Measurements from ENCODE around the gene NTRK3.

The NTRK3 gene

DNA sequence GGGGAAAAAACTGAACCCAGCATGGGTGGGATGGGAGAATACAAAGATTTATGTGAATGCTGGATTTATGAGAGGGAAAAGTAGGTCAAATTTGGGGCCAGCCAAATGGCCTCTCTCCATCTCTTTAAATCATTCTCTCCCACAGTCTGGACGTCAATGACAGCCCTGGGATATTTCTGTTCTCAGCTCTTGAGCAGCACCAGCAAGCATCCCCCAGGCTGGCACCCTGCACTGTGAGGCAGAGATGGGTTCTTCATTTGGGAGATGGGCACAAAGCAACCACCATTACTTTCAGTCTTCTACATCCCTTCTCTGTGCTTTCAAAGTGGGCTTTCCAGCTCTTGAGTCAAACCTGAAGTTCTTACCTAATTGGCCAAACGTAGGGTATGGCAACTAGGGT lies 321.0 kb downstream of the NTRK3 start:
- no peak for DNase-seq

DNA sequence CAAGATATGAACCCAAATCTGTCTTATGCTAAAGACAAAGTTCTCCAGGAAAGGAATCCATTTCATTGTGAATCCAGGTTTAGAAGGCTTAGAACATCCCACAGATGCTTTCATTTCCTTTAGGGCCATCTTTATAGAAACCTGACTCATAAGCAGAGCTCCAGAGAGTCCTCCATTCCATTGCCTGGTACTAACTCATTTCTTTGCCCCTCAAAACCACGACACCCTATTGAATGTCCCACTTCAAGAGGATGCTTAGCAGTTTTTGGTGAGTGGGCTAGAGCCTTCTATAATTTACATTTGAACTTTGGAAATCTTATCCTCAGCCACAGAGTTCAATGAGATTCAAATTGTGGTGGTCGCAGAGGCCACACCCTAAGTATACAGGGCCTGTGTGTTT lies 325.0 kb downstream of the NTRK3 start:
- DNase-seq, result no peak

DNA sequence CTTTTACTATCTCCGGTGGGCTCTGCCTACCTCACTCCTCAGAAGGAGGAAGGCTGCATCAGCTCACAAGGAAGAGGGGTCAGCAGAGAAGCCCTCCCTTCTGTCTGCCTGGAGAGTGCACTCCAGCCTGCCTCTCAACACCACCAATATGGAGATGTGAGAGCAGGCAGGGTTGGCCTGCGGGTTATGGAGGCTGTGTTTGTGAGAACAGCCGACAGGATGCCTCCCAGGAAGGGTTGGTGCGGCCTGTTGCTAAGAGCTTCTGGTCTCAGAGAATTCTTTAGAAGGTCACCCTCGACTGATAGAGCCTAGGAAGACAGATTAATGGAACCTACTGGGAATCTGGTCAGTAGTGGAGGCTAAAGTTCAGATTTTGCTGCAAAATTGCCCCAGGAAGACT lies 326.1 kb downstream of the NTRK3 start:
- no peak for DNase-seq

DNA sequence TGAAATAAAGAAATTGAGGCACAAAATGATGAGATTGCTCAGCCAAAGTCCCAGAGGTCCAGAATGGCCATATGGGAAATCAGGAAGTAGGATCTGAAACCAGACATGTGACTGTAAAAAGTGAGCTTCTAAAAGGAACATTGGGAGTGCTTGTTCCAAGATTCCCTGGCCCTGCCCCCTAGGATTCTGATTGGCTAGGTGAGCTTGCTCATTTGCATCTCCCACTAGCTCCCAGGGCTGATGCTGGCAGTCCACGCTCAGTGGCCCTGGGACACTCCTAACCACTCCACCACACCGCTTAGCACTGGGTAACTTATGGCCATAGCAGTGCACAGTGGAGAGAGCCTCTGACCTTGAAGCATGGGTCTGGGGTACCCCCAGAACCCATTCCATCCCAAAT lies 326.7 kb downstream of the NTRK3 start:
- no peak for DNase-seq

DNA sequence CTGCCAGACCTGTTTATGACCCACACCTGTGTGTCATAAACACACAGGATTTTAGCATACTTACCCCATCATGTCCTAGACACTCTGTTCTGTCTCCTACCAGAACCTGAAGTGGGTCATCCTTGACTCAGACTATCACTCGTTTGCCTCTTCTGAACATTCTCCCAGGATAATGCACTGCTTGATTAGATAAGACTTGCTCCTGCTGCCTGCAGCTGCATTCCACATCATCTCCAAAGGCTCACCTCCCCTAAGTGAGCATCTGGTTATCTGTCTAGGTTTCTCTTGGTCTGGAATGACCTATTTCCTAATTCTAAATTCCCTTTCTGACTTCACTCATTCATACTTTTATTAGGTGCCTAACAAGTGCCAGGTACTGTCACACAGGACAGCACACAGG lies 332.1 kb downstream of the NTRK3 start:
- DNase-seq, result no peak

DNA sequence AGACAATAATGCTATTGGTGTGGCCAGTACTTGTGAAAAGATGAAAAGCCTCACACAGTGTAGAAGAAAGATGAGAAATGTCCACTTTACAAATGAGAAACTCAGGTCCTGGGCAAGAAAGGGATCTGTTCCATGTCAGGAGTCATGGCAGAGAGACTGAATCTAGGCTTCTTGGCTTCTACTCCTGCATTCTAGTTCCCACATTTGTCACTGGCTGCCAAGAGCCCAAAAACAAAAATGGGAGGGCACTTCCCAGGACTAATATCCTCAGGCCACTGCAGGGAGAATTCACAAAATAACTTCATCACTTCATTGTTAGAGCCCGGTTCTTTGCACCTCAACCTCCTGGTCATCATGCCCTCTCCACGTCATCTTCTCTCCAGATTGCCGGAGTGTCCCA lies 337.5 kb downstream of the NTRK3 start:
- no peak for DNase-seq

DNA sequence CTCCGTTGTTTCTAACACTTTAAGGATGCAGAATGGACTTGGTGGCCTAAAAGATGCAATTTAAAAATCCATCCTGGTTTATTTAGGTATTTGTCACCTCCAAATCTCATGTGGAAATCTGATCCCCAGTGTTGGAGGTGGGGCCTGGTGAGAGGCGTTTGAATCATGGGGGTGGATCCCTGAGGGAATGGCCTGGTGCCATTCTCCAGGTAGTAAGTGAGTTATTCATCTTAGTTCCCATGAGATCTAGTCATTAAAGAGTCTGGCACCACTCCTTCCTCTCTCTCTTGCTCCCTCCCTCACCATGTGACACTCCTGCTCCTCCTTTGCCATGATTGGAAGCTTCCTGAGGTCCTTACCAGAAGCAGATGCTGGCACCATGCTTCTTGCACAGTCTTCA lies 339.1 kb downstream of the NTRK3 start:
- DNase-seq, result no peak

DNA sequence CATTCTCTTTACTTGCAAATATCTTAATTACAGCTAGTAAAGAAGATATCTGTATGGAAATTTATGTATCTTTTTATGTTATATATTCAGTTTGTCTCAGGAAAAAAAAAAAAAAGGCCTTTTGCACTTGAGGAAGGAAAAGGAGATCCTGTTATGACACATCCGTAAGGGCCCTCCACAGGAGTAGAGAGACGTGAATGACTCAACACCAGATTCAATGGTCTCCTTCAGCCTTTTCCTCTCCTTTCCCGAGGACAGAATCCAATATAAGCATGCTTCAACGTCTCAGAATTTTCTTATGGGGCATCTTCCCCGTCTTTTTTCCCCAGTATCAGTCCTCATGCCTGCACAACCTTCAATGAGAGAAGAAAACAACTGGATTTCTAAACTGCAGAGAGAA lies 340.3 kb downstream of the NTRK3 start:
- DNase-seq, result no peak

DNA sequence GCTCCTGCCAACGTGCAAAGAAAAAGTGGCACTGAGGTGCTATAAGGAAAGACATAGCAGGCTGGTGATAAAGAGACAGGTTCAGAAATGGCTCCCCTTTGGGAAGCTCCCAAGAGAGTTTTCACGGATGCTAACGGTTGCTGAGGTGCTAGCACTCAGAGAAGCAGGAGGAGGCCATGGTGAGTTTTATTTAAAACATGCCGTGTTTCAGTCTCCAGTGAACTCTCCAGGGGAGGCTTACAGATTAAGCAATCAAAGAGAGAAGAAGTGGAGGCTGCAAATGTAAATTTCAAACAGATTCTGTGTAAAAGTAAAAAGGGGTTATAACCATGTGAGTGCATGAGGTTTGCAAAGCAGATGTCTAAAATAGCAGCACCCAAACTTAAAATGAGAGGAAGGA lies 346.2 kb downstream of the NTRK3 start:
- no peak for DNase-seq

DNA sequence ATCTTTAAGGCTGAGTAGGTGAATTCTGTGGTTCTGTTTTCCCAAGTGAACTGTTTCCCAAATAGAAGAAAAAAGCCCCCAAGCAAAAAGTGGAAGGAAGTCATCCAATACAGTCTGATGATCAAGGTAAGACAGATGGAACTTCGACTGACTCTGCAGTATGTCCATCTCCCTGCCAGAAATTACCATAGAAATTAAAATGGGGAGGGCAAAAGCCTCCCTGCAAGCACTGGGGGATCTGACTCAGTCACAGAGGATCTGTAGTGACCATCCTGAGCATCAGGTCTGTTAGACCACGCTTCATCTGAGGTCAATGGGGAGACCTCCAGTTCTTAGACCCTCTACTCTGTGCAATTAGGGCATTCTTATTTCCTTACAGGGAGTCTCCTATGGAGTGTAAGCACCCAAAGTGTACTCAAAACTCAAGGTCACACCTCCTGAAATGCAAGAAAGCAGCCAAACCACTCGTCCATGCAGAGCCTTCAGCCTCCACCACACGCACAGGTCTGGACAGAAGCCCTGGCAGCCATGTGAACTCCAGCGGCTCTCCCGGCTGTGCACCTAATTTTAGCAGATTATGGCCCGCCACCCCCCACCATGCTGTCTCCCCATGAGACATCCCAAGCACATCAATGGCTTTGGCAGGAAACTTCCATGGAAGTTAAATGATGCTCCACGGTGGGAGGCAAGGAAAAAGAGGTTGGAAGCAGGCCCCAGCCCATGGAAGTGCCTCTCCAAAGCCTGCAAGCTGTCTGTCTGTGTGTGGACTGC lies 348.7 kb downstream of the NTRK3 start:
- no peak for DNase-seq

DNA sequence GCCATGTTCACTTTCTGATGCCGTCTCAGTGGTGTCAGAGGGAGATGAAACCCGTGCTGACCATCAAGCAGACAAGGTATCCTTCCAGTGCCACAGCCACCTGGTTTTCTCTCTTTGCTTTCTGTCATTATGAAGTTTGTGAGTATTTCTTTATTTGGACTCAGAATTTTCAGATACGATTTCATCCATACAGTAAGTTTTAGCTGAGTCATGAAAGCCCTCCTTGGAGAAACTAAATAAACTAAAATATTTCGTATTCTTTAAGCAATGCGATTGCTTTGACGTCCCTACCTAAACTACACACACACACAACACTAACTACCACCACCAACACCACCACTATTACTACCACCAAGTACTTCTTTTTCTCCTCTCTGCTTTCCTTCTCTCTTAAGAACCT lies 350.1 kb downstream of the NTRK3 start:
- no peak for DNase-seq

DNA sequence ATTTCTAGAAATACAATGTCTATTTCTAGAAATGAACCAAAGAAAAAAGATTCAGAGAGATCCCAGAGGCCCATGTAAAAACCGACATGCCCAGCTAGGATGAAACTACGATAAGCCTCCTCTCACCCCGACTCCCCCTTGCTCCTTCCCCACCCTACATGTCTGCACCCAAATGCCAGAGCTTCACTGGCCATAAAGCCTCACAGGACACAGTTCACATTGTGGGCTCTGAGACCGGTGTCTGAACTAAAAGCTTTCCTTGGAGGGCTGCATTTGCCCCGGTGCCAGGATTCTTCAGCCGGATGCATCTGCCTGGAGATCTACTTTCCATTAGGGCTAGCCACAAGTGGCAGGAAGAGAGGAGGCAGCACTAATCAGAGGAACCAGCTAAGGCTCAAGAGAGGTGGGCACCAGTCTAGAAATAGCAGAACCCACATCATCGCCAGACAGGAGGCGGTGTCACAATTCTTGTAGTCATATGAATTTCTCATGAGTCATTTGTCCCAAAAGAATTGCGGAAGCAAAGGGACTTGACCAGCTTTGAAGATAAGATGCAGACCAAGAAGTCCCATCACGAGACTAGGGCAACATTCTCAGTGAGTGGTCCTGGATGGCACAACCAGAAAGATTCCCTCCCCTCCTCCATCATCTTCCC lies 353.6 kb downstream of the NTRK3 start:
- no peak for DNase-seq

DNA sequence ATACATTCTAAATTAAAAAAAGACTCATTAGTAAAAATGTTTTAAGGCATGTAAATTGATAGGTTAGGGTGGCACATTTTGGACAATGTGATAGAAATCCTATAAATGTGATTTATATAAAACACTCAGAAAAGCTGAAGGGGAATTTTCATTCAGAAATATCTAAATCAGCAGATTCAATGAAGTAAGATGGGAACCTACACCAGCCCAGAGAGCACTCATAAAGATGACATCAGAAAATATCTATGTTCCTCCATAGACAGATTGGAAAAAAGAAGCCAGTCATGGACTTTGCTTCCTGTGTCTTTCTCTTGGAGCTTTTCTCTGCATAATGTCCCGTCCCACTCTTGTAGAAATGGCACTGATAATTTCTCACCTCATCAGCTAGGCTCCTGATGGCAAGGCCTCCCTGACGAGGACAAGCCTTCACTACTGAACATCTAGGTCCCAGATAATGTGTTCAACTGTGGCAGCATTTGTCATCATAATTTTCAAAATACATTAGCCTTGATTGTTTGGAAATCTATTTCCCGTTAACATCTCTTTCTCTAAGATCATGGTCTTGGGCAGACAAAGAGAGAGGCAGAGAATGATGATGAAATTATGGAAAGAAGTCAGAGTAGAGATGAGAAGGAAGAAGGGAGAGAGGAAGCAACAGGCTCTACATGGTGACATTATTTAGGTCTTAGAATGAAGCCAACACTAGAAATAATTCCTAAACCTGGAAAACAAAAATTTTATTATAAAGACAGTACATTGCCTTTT lies 354.4 kb downstream of the NTRK3 start:
- DNase-seq, result no peak

DNA sequence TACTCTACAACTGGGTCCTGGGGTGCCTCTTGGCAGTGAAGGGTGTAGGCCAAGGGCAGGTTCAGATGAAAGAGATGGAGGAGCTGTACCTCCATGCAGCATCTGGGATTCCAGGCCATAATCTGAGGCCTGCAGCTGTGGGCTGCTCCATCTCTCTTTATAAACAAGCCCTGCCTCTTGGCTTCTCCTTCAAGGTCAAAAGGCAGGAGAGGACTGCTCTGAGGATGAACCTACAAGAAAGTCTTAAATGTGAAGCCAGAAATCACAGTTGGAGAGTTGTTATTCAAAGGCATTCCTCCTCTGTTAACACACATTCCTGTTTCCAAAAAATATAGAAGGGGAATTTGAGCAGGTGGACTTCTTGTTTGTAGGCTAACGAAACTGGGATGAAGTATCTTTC lies 355.5 kb downstream of the NTRK3 start:
- DNase-seq, result no peak

DNA sequence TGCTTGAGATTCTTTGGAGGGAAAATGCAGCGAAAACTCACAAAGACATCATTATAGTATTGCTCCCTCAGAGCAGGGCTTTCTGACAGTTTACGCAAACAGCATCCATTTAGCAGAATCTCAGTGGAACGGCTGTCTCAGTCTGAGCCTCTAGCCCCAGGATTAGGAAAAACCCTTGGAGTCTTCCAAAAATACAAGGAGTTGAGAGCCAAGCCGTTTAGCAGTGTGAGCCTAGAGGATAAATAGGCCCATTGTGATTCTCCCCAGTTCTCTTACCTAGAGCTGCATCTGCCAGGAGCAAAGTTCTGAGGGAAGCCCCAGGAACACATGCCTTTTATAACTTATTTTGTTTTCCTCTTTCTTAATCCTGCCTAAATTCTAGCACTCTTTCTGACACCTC lies 359.6 kb downstream of the NTRK3 start:
- no peak for DNase-seq

DNA sequence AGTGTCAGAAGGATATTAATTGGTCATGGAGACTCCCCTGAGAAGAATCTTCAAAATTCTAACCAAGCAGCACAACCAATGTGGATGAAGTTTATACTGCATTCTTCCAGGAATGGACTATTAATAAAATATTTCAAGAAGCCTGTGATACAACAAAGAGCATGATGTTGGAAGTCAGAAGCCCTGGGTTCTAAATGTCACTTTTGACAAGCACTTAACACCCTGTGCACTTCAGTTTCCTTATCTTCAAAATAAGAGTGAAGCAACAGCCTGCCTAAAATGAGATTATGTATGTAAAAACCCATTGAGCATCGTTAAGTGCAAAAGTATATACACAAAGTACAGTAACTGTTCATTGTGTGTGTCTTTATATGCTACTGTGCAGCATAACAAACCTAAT lies 369.4 kb downstream of the NTRK3 start:
- DNase-seq, result no peak

DNA sequence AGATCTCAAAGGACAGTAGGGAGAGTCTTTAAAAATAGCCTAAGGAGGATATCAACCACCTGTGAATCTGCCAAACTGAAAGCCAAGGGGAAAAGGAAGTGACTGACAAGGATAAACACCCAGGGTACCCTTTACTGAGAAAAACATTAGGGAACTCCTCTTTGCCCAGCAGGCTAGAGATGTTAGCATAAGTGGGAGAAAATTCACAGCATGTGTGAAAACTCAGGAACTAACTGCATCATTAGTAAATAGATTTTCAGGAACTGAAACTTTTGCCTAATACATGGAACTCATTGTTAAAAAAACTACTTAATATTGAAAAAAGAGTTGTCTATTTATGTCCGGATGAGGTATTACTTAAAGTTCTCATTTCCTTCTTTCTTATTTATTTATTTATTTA lies 375.5 kb downstream of the NTRK3 start:
- no peak for DNase-seq

DNA sequence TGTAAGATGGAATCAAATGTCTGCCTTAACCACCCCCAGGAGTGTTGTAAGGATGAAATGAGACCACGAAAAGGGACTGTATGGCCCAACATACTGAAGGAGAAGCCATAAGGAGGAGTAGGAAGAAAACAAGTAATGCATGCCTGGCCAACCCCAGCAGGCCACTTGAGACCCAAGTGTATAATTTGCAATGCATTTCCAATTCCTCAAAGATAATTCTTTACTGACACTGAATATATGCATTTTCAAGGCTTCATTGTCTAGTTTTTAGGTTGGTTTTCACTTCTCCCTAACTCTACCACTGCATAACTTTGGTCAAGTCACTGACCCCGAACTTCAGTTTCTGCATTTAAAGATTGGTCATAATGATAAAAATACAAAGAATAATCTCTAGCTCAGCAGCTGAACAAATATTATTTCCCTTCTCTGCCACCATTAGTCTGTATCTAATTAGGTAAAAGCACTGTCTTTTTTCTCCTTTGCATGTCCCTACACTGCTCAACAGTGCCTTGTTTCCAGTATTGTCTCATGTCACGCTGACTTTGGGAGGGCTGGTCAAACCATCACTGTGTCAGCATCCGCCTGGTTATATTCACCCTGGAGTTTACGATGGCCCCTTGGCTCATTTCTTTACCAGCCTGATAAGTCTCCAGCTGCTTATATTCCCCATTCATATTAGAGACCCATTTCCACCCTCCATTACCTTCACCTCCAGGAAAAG lies 378.6 kb downstream of the NTRK3 start:
- DNase-seq, result no peak

DNA sequence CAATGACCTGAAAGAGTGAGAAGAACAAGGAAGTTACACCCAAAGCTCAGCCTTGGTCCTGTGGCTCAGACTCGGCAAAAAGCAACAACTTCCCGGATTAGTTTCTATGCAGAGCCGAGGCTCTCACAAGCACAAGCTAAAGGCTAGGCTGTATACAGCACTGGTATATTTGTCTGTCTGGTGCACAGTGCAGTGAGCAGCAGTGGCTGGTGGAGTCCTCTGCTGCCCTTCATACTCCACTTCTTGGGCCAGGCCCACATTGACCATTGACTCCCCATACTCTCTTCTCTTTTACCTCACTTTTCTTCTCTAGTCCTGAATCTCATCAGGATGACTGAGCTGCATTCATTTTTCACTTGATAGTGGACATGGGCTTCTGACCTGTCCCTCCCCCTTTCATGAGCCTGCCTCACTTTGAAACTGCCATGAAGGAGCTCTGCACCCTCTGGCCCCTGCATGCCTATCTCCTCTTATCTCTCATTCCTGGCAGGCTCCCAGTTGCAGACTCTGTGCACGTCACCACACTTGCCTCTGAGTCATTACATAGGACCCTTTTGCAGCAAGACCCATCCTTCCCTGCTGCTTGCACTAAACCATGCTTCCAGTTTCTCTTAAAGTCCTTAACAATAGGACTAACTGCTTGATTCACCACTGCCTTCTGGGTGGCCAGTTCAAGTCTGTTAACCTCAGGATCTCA lies 379.3 kb downstream of the NTRK3 start:
- DNase-seq, result no peak

DNA sequence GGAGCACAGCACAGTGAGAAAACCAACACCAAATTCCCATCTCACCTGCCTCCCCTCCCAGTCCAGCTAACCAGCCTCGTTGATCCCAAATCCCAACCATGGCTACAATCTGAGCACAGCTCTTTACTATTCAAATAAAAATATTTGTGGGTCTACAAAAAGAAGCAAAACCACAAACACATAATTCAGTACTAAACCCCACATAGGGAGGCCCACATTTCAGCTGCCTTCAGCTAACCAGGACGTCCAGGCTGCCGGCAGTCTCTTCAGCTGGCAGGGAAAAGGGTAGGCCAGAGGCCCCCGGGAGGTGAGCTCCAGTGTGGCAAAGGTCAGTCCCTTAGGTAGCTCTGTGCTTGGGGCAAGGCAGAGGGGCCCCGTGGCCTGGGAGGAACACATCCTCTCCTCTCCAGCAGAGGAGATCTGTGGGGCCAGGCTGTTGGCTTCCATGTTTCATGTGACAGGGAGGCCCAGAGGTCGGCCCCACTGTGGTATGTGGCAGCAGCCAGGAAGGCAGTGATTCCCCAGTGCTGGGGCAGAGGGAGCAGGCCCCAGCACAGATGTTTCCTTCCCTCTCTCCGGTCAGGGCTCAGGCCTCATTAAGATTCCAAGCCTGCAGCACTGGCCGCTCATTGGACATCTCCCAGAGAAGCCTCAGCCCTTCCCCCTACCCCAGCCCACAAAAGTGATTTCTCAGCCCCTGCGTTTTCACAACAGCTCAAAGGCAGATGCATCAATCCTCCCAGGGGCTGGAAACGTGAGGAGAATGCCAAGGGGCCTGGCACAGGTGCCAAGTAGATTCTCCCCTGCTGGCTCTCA lies 381.4 kb downstream of the NTRK3 start:
- no peak for DNase-seq

DNA sequence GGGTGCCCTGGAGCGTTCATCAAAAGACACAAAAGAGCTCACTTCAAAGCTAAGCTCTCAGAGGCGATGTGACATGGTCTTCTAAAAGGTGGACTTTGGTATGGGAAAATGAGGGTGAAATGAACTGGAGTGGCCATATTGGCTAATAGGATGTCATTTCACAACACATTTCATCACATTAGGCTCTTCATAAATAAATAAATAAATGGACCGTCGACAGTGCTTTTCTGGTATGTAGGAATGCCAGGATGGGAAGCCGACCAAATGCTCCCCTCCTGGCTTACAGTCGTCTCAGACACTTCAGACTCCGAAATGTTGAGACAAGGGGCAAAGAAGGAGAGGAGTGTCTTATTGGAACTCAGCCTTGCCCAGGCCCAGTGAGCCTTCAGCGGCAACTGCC lies 383.0 kb downstream of the NTRK3 start:
- DNase-seq, result no peak

DNA sequence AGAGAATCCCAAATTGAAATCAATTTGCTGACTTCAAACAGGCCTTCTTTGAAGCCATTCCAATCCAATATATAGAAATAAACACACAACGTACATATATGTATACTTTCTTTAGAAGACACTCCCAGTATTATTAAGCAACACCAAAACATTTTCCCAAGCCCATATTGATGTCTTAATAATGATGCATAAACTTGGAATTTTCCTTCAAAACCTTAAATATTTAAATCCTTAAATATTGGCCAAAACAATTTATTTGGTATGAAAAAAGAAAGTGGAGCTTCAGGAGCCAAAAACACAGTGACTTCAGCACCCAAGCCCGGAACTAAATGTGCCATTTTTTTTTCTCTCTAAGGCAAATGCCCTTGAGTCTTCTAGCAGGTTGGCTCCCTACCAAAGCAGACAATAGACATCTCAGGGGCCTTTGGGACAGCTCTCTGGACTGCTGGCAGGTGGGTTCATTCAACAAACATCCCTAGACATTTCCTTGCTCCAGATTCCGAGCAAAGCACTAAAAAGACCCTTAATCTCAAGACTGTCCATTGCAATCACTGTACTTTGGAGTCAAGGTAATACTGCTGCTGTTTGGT lies 384.7 kb downstream of the NTRK3 start:
- no peak for DNase-seq

All from CD4-positive, alpha-beta T cell treated with Interleukin-10 for 1 hour (primary cell).